ENCODE measurements around the gene ETNPPL.

ETNPPL gene

DNA sequence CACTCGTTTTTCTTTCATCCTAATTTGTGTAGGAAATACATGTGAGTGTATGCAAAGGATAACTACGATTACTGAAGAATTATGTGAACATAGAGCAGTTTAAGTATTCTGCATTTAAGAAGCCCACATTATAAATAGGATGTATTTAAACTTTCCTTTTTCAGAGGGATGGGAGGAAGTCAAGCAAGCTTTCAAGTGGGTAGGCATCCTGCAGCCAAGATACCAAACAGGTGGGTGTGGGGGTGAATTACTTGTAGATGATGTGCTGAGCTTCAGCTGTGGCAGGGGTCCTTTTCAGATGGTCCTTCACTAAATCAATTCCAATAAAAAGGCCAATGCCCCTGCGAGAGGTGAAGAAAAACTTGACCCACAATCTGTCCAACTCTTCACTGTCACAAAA is 16.3 kb downstream of the ETNPPL start:
- TF ChIP-seq CTCF (IDR thresholded peaks at IDR 0.05; ENCODE audit: extremely low read depth, insufficient read depth, missing control alignments) = no peak
- DNase-seq (ENCODE audit: low spot score) = no peak
- in situ Hi-C loops (cut with MboI; ENCODE audit: low pct_unique_long_range_greater_than_20kb, low sequenced_read_pairs, unreplicated experiment) = no loop called here

GRCh38 chr4:108744307-108744706 is 18.5 kb downstream of the ETNPPL start:
- in situ Hi-C loops (cut with MboI; ENCODE audit: low pct_unique_long_range_greater_than_20kb, low sequenced_read_pairs, unreplicated experiment) = no loop called here
- no peak for TF ChIP-seq CTCF (IDR thresholded peaks at IDR 0.05; ENCODE audit: extremely low read depth, insufficient read depth, missing control alignments)
- no peak for DNase-seq (ENCODE audit: low spot score)

- TF ChIP-seq CTCF (IDR thresholded peaks at IDR 0.05; ENCODE audit: extremely low read depth, insufficient read depth, missing control alignments) = no peak
- in situ Hi-C loops (cut with MboI; ENCODE audit: low pct_unique_long_range_greater_than_20kb, low sequenced_read_pairs, unreplicated experiment) = no loop called here
- DNase-seq (ENCODE audit: low spot score) = no peak
These were observed 20.1 kb downstream of the ETNPPL start for GRCh38 chr4:108742451-108743420.

DNA sequence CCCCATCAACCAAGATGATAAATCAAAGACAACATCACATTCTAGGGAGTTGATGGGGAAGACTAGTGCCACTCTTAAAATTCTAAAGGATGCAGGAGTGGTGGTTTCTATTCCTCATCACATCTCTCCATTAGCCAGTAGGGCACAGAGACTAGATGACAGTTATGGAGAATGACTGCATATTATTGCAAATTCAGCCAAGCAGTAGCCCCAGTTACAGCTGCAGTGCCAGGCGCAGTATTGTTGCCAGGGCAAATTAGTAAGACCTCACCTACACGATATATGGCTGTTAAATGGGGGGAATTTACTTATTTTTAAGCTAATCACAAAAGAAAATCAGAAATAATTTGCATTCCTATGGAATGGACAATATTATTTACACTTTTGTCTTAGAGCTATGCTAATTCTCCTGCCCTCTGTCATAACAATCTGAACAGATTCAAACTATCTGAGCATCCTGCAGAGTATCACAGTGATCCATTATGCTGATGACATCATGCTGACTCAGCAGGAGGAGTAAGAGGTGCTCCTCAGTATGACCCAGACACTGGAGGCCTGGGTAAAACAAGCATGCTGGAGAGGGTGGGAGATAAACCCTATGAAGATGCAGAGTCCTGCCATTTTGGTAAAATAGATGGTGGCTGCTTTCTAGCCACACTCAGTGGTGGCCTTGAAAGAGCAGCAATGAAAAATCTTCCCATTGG is 24.7 kb downstream of the ETNPPL start:
- DNase-seq (ENCODE audit: low spot score) = no peak
- in situ Hi-C loops (cut with MboI; ENCODE audit: low pct_unique_long_range_greater_than_20kb, low sequenced_read_pairs, unreplicated experiment) = no loop called here
- no peak for TF ChIP-seq CTCF (IDR thresholded peaks at IDR 0.05; ENCODE audit: extremely low read depth, insufficient read depth, missing control alignments)

DNA sequence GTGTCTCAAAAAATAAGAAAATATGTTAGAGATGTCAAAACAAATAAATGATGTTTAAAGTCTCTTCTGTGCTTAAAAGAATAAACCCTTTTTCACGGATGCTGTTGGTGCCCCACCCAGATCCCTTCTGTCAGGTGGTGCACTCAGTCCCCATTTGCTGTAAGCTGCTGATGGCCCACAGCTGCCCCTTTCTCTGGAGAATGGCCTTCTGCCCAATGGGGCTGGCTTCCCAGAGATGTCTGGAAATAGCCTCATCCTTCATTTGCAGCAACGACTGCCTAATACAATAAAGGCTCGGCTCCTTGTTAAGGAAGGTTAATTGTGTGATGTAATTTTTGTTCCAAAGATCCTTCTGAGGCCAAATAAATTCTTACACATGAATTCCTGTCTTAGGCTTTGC is 31.8 kb downstream of the ETNPPL start:
- DNase-seq (ENCODE audit: low spot score) = no peak
- no peak for TF ChIP-seq CTCF (IDR thresholded peaks at IDR 0.05; ENCODE audit: extremely low read depth, insufficient read depth, missing control alignments)
- in situ Hi-C loops (cut with MboI; ENCODE audit: low pct_unique_long_range_greater_than_20kb, low sequenced_read_pairs, unreplicated experiment) = no loop called here

GRCh38 chr4:108730579-108730978 is 32.3 kb downstream of the ETNPPL start:
- in situ Hi-C loops (cut with MboI; ENCODE audit: low pct_unique_long_range_greater_than_20kb, low sequenced_read_pairs, unreplicated experiment) = no loop called here
- no peak for TF ChIP-seq CTCF (IDR thresholded peaks at IDR 0.05; ENCODE audit: extremely low read depth, insufficient read depth, missing control alignments)
- no peak for DNase-seq (ENCODE audit: low spot score)

Data from GM13977 (cell line).